HepG2 (cell line): ENCODE results near the gene FOXS1. TPM values are rescaled to one million over a fixed set of nuclear protein-coding genes. Genes with fewer than 3 reads are reported as not detected.
A peak's percentile ranks its signal among the peaks of the same experiment; 100 is the strongest.

Experiments
- BORCS8-MEF2B ChIP-seq: sonication (generic); formaldehyde crosslinking; IDR thresholded peaks from 2 replicates; pipeline ENCODE4 v1.8.0; 2022; ENCODE audit warnings: mild to moderate bottlenecking, missing genetic modification reagents
- CEBPB ChIP-seq: IDR thresholded peaks from 2 replicates; pipeline ENCODE4 v1.6.1; 2011; ENCODE audit warnings: low read depth, low read length, improper control_type of control experiment, borderline replicate concordance
- CENPT ChIP-seq: sonication (generic); formaldehyde crosslinking; IDR thresholded peaks from 2 replicates; pipeline ENCODE4 v1.8.0; 2022; ENCODE audit warnings: low read depth, mild to moderate bottlenecking, moderate library complexity, missing genetic modification reagents
- ERF ChIP-seq: IDR thresholded peaks from 2 replicates; pipeline ENCODE4 v1.6.1; 2018; ENCODE audit warnings: missing biosample characterization, missing genetic modification reagents
- HDAC2 ChIP-seq: sonication (generic); formaldehyde crosslinking; IDR thresholded peaks from 2 replicates; pipeline ENCODE4 v1.4.0; 2020; ENCODE audit warnings: missing genetic modification reagents
- HES4 ChIP-seq: sonication (generic); formaldehyde crosslinking; IDR thresholded peaks from 2 replicates; pipeline ENCODE4 v1.9.0; 2021; ENCODE audit warnings: mild to moderate bottlenecking, missing genetic modification reagents, borderline replicate concordance
- IKZF1 ChIP-seq: fragments of 450-650 bp; IDR thresholded peaks from 2 replicates; pipeline ENCODE4 v1.7.1; 2016
- IKZF4 ChIP-seq: sonication (generic); formaldehyde crosslinking; IDR thresholded peaks from 2 replicates; pipeline ENCODE4 v1.5.1; 2020; ENCODE audit warnings: borderline replicate concordance, mild to moderate bottlenecking, low read depth, missing genetic modification reagents; ENCODE audit errors: not compliant biosample characterization
- ISL2 ChIP-seq: sonication (generic); formaldehyde crosslinking; IDR thresholded peaks from 2 replicates; pipeline ENCODE4 v1.5.0; 2020; ENCODE audit warnings: missing genetic modification reagents
- KDM1A ChIP-seq: IDR thresholded peaks from 2 replicates; pipeline ENCODE4 v1.6.1; 2016; ENCODE audit warnings: missing compliant biosample characterization
- MEIS2 ChIP-seq: sonication (generic); formaldehyde crosslinking; IDR thresholded peaks from 2 replicates; pipeline ENCODE4 v1.9.0; 2021; ENCODE audit warnings: mild to moderate bottlenecking, missing genetic modification reagents
- MYC ChIP-seq: sonication (generic); formaldehyde crosslinking; IDR thresholded peaks from 2 replicates; pipeline ENCODE4 v1.9.0; 2021; ENCODE audit warnings: missing genetic modification reagents, borderline replicate concordance
- PHB2 ChIP-seq: fragments of 450-650 bp; IDR thresholded peaks from 2 replicates; pipeline ENCODE4 v1.6.1; 2018; ENCODE audit not compliant: partially characterized antibody
- TEAD3 ChIP-seq: optimal IDR thresholded peaks from 2 replicates; pipeline ENCODE3; 2016; ENCODE audit warnings: borderline replicate concordance
- TFDP1 ChIP-seq: IDR thresholded peaks from 2 replicates; pipeline ENCODE4 v1.6.1; 2016; ENCODE audit warnings: missing compliant biosample characterization, missing genetic modification reagents, borderline replicate concordance
- TGIF2 ChIP-seq: IDR thresholded peaks from 2 replicates; pipeline ENCODE4 v1.6.1; 2016; ENCODE audit warnings: control low read depth, missing compliant biosample characterization
- ZKSCAN1 ChIP-seq: fragments of 150-350 bp; IDR thresholded peaks from 2 replicates; pipeline ENCODE4 v1.6.1; 2014; ENCODE audit warnings: low read length
- ZNF446 ChIP-seq: sonication (generic); formaldehyde crosslinking; IDR thresholded peaks from 2 replicates; pipeline ENCODE4 v1.5.0; 2020; ENCODE audit warnings: mild to moderate bottlenecking, missing genetic modification reagents
- ZNF558 ChIP-seq: sonication (generic); formaldehyde crosslinking; IDR thresholded peaks from 2 replicates; pipeline ENCODE4 v1.9.0; 2022; ENCODE audit warnings: mild to moderate bottlenecking, missing genetic modification reagents, borderline replicate concordance
- ZNF605 ChIP-seq: sonication (generic); formaldehyde crosslinking; IDR thresholded peaks from 2 replicates; pipeline ENCODE4 v1.8.0; 2022; ENCODE audit warnings: mild to moderate bottlenecking, missing genetic modification reagents
- ZNF678 ChIP-seq: sonication (generic); formaldehyde crosslinking; IDR thresholded peaks from 2 replicates; pipeline ENCODE4 v1.4.0; 2020; ENCODE audit warnings: mild to moderate bottlenecking, missing genetic modification reagents
- ZNF768 ChIP-seq: sonication (generic); formaldehyde crosslinking; IDR thresholded peaks from 2 replicates; pipeline ENCODE4 v1.4.0; 2020; ENCODE audit warnings: missing genetic modification reagents
- ZNF839 ChIP-seq: sonication (generic); formaldehyde crosslinking; IDR thresholded peaks from 2 replicates; pipeline ENCODE4 v1.4.0; 2020; ENCODE audit warnings: missing genetic modification reagents, mild to moderate bottlenecking, borderline replicate concordance
- polyA plus RNA-seq, 8 experiments: library from polyadenylated mRNA; depleted of rRNA in 3 of 8; stranded (reverse) in 7 of 8; unstranded in 1 of 8; fragments of >200 nt; fragmentation: Illumina TruSeq in 4 of 8; extraction: Trizol in 4 of 8; gene quantifications; 2 replicates each; pipeline versions ENCODE4 v1.2.1 to v1.2.3, GENCODE V29; 2011 to 2016; ENCODE audit warnings: low read depth in 4 of 8, missing spikeins in 1 of 8, mixed read lengths in 1 of 8; ENCODE audit not compliant: insufficient read depth in 1 of 8
- total RNA-seq, 5 experiments: library from RNA; depleted of rRNA; stranded (reverse); fragments of >200 nt; fragmentation: Illumina TruSeq; extraction: Trizol; gene quantifications; 2 replicates each; pipeline ENCODE4 v1.2.3, GENCODE V29; 2016; ENCODE audit warnings: low read depth in 1 of 5
- TF ChIP-seq, protein P1 (sequence below): sonication (generic); formaldehyde crosslinking; IDR thresholded peaks from 2 replicates; pipeline ENCODE4; 2020; ENCODE audit warnings: missing genetic modification reagents, mild to moderate bottlenecking, borderline replicate concordance
- TF ChIP-seq, protein P2 (sequence below): sonication (generic); formaldehyde crosslinking; conservative IDR thresholded peaks from 2 replicates; pipeline ENCODE4 v1.8.0; 2022; ENCODE audit warnings: mild to moderate bottlenecking, moderate library complexity, missing genetic modification reagents
- TF ChIP-seq, protein P3 (sequence below): sonication (generic); formaldehyde crosslinking; IDR thresholded peaks from 2 replicates; pipeline ENCODE4 v1.4.0; 2020; ENCODE audit warnings: mild to moderate bottlenecking, missing genetic modification reagents

FOXS1 gene
- total and polyA plus RNA-seq, 2 of the 13 experiments (the other 11 are each of a cell fraction or from before 2014, with no cell fraction given): not detected

DNA sequence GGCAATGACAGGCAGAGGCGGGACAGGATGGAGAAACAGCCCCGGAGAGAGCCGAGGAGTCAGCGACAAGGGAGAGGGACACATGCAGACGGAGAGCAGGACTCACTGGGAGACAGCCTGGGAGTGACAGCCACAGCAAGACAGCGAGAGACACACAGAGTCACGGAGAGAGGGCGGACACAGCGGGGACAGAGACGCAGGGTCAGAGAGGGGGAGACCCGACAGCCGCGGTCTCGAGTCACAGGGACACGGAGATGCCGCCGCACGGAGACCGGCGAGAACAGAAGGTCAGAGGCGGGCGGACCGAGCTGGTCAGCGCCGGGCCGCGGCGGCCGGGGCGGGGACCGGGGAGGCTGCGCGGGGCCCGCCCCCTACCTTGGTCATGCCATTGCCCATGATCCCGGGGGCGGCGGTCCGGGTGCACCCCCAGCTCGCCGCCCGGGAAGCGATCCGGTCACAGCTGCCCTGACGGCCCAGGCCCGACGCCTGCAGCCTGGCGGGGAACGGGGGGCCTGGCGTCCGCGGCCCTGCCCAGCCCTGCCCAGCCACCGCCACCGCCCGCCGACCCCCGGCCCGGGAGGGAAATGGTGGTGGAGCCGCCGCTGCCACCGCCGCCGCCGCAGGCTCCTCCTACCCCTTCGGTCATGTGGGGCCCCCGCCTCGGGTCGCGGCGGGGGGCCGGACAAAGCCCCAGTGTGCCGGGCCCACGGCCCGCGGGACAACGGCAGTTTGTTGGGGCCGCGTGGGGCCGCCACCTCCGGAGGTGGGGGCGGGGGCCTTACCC is 24.7 kb upstream of the FOXS1 start, which contains the start of the genes DUSP15 and TTLL9 (continued):
- 0 out of 2 replicates have a peak, but pooled peaks have one; percentile 2 for TF ChIP-seq BORCS8-MEF2B
- no peak for TF ChIP-seq TEAD3 (CRISPR knock-in tag)
- TF ChIP-seq ZNF678 (CRISPR knock-in tag): no peak
- TF ChIP-seq, protein P1, sequence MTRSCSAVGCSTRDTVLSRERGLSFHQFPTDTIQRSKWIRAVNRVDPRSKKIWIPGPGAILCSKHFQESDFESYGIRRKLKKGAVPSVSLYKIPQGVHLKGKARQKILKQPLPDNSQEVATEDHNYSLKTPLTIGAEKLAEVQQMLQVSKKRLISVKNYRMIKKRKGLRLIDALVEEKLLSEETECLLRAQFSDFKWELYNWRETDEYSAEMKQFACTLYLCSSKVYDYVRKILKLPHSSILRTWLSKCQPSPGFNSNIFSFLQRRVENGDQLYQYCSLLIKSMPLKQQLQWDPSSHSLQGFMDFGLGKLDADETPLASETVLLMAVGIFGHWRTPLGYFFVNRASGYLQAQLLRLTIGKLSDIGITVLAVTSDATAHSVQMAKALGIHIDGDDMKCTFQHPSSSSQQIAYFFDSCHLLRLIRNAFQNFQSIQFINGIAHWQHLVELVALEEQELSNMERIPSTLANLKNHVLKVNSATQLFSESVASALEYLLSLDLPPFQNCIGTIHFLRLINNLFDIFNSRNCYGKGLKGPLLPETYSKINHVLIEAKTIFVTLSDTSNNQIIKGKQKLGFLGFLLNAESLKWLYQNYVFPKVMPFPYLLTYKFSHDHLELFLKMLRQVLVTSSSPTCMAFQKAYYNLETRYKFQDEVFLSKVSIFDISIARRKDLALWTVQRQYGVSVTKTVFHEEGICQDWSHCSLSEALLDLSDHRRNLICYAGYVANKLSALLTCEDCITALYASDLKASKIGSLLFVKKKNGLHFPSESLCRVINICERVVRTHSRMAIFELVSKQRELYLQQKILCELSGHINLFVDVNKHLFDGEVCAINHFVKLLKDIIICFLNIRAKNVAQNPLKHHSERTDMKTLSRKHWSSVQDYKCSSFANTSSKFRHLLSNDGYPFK (CRISPR knock-in tag): no peak
- TF ChIP-seq KDM1A (CRISPR knock-in tag): no peak
- TF ChIP-seq, protein P2, sequence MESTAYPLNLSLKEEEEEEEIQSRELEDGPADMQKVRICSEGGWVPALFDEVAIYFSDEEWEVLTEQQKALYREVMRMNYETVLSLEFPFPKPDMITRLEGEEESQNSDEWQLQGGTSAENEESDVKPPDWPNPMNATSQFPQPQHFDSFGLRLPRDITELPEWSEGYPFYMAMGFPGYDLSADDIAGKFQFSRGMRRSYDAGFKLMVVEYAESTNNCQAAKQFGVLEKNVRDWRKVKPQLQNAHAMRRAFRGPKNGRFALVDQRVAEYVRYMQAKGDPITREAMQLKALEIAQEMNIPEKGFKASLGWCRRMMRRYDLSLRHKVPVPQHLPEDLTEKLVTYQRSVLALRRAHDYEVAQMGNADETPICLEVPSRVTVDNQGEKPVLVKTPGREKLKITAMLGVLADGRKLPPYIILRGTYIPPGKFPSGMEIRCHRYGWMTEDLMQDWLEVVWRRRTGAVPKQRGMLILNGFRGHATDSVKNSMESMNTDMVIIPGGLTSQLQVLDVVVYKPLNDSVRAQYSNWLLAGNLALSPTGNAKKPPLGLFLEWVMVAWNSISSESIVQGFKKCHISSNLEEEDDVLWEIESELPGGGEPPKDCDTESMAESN (CRISPR knock-in tag): no peak
- peak; percentile 13; the same call in 1 of the 2 replicates for TF ChIP-seq ISL2 (CRISPR knock-in tag)
- TF ChIP-seq CEBPB: no peak
- TF ChIP-seq ZNF605 (CRISPR knock-in tag): no peak
- no peak for TF ChIP-seq ZKSCAN1
- TF ChIP-seq ZNF768 (CRISPR knock-in tag): peak; percentile 46; the same call in 1 of the 2 replicates
- TF ChIP-seq TFDP1 (CRISPR knock-in tag): no peak
- no peak for TF ChIP-seq HDAC2
- TF ChIP-seq ERF (CRISPR knock-in tag): no peak
- TF ChIP-seq ZNF558: no peak
- no peak for TF ChIP-seq ZNF839 (CRISPR knock-in tag)
- no peak for TF ChIP-seq IKZF1
- TF ChIP-seq CENPT (CRISPR knock-in tag): no peak
- no peak for TF ChIP-seq MYC
- TF ChIP-seq, protein P3, sequence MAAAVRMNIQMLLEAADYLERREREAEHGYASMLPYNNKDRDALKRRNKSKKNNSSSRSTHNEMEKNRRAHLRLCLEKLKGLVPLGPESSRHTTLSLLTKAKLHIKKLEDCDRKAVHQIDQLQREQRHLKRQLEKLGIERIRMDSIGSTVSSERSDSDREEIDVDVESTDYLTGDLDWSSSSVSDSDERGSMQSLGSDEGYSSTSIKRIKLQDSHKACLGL (CRISPR knock-in tag): peak; percentile 38; the same call in 1 of the 2 replicates
- TF ChIP-seq HES4 (CRISPR knock-in tag): peak; percentile 74
- TF ChIP-seq IKZF4 (CRISPR knock-in tag): no peak
- peak; percentile 43; the same call in 1 of the 2 replicates for TF ChIP-seq ZNF446 (CRISPR knock-in tag)
- TF ChIP-seq MEIS2 (CRISPR knock-in tag): no peak; the same call in 1 of the 2 replicates
- 0 out of 2 replicates have a peak, but pooled peaks have one; percentile 58 for TF ChIP-seq TGIF2 (CRISPR knock-in tag)
- no peak for TF ChIP-seq PHB2
